ENCODE measurements around the gene NYAP1. TPM values are rescaled to one million over a fixed set of nuclear protein-coding genes. Genes with fewer than 3 reads are reported as not detected.

Gene NYAP1
- total and polyA plus RNA-seq, 2 of the 8 experiments (the other 6 are each of a cell fraction or from before 2014, with no cell fraction given): 1.9 to 4.6 TPM

DNA sequence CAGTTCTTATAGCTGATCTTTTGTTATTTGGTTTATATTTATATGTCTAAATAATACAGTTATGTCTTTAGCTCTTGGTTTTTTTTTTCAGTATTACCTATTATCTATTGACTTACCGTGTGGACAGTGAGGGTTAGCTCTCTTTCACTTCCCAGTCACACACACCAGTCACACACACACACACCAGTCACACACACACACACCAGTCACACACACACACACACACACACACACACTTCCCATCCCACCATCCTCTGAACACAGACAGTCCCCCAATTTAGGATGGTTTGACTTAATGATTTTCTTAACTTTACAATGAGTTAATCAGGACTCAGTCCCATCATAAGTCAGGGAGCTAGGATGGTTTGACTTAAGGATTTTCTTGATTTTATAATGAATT lies 36.4 kb downstream of the NYAP1 start:
- no peaks in the 10 kb centered on the region for H3K4me1 ChIP-seq (replicated peaks in 1 of 4; ENCODE audit: control insufficient read depth in 3 of 4, insufficient read depth in 4 of 4, low read length in 3 of 4)
- no peak overlapping the region for H4K91ac ChIP-seq (replicated peaks; ENCODE audit: insufficient read length, low read length)
- no peak overlapping the region for H2AFZ ChIP-seq (ENCODE audit: low read length)
- H3K23me2 ChIP-seq (ENCODE audit: low read depth, low read length): no peaks in the 10 kb centered on the region; the same call in 1 of the 2 replicates
- no peak overlapping the region for H4K8ac ChIP-seq (ENCODE audit: extremely low read depth, insufficient read depth, low read length)
- H3K9ac ChIP-seq (replicated peaks in 1 of 4; ENCODE audit: extremely low read depth in 1 of 4, low read depth in 3 of 4, low read length in 3 of 4): no peak overlapping the region
- no peak overlapping the region for H3K18ac ChIP-seq (ENCODE audit: extremely low read depth, low read length)
- H2AK5ac ChIP-seq (ENCODE audit: low read depth, low read length): no peak overlapping the region
- 92% methylated on average over 1 of the region's 1 CpG; no CpG with 5 or more reads in 1 of the 2 experiments for WGBS, 2 experiments (ENCODE audit: extremely low coverage in 1 of 2, insufficient coverage in 1 of 2, insufficient read length in 1 of 2, insufficient replicate concordance in 2 of 2, low coverage in 1 of 2, low lambda C conversion rate in 2 of 2, missing lambda C conversion rate in 1 of 2)
- no peaks in the 10 kb centered on the region for H4K20me1 ChIP-seq (replicated peaks in 1 of 2; ENCODE audit: control insufficient read depth in 1 of 2, insufficient read depth in 2 of 2, low read length in 2 of 2)
- ChIA-PET POLR2A (ENCODE audit: partially characterized antibody) (interaction anchor here (0.7 to 1.2 kb wide), 4 partner anchors 8 to 368 kb away, joined by 3 to 4 read pairs (median 3); no protein-coding TSS in a partner anchor), CTCF (ENCODE audit: partially characterized antibody) (interaction anchor here (0.6 to 2.3 kb wide), 6 partner anchors 15 to 457 kb away, joined by 3 to 7 read pairs (median 4); no protein-coding TSS in a partner anchor)
- no peak overlapping the region for H2BK12ac ChIP-seq (ENCODE audit: low read depth, low read length)
- no peak overlapping the region for H3K4ac ChIP-seq (replicated peaks; ENCODE audit: insufficient read length, low read depth, low read length)
- H3K27ac ChIP-seq (ENCODE audit: low read depth, low read length): no peak overlapping the region
- no peak overlapping the region for H3K56ac ChIP-seq (replicated peaks; ENCODE audit: insufficient read length, low read depth, low read length)
- H3K27me3 ChIP-seq (replicated peaks in 1 of 4; ENCODE audit: control insufficient read depth in 3 of 4, extremely low read depth in 1 of 4, insufficient read depth in 3 of 4, low read length in 3 of 4): no peaks in the 10 kb centered on the region
- FAIRE-seq: no peak
- H2BK15ac ChIP-seq (ENCODE audit: low read length): no peak overlapping the region
- no peaks in the 10 kb centered on the region for H3K79me2 ChIP-seq (ENCODE audit: control insufficient read depth in 1 of 2, insufficient read depth in 2 of 2, low read length in 2 of 2)
- no peaks in the 10 kb centered on the region for H3K79me1 ChIP-seq (ENCODE audit: low read depth, low read length)
- H3K36me3 ChIP-seq (ENCODE audit: control insufficient read depth in 2 of 4, insufficient read depth in 4 of 4, low read length in 3 of 4): no peaks in the 10 kb centered on the region
- H3K23ac ChIP-seq (ENCODE audit: insufficient read length): no peak overlapping the region
- H3K14ac ChIP-seq (ENCODE audit: insufficient read length): no peak overlapping the region
- H2BK120ac ChIP-seq (replicated peaks; ENCODE audit: low read depth, low read length): no peak overlapping the region
- peaks cover 0 to 11% of the 10 kb centered on the region in 2 experiments; a peak in 2 of 4 replicates for H3K9me3 ChIP-seq (ENCODE audit: insufficient read depth in 2 of 2, low read depth in 1 of 2, low read length in 1 of 2)
- H3K4me3 ChIP-seq (ENCODE audit: extremely low read depth in 1 of 4, insufficient read depth in 2 of 4, low read depth in 3 of 4, low read length in 4 of 4): no peak overlapping the region
- H2BK20ac ChIP-seq (ENCODE audit: low read length): no peak overlapping the region
- H4K5ac ChIP-seq (ENCODE audit: insufficient read length, low read depth, low read length): no peak overlapping the region
- no peak overlapping the region for H2BK5ac ChIP-seq (ENCODE audit: low read depth, low read length)
- DNase-seq (ENCODE audit: low read depth in 1 of 2, low spot score in 2 of 2): no peak
- no peak overlapping the region for H3K4me2 ChIP-seq (ENCODE audit: insufficient read depth in 1 of 2, low read depth in 2 of 2, low read length in 2 of 2)
- TF ChIP-seq, protein P1, sequence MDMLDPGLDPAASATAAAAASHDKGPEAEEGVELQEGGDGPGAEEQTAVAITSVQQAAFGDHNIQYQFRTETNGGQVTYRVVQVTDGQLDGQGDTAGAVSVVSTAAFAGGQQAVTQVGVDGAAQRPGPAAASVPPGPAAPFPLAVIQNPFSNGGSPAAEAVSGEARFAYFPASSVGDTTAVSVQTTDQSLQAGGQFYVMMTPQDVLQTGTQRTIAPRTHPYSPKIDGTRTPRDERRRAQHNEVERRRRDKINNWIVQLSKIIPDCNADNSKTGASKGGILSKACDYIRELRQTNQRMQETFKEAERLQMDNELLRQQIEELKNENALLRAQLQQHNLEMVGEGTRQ (IDR thresholded peaks at IDR 0.05; ENCODE audit: low read length): no peak
- TF ChIP-seq ZNF274 (IDR thresholded peaks at IDR 0.05; ENCODE audit: borderline replicate concordance, extremely low read depth, low read length): no peak

Measured in H1 (cell line).